OCI-LY7 (cell line): Measurements from ENCODE around the gene ZNF488.

Source experiments
- CTCF ChIP-seq: fragments of 200-600 bp; sonication (generic); conservative IDR thresholded peaks from 2 replicates; pipeline ENCODE4 v1.5.1; 2014; ENCODE audit warnings: mild to moderate bottlenecking, antibody characterized with exemption, low read length, moderate library complexity, mixed read lengths
- EZH2phosphoT487 ChIP-seq: fragments of 200-600 bp; sonication (generic); IDR thresholded peaks from 2 replicates; pipeline ENCODE4 v1.6.1; 2018; ENCODE audit warnings: low read depth, borderline replicate concordance, mild to moderate bottlenecking, mixed run types, antibody characterized with exemption, low read length, moderate library complexity, mixed read lengths

- no peak for TF ChIP-seq CTCF
- no peak for TF ChIP-seq EZH2phosphoT487
Observed at GRCh38 chr10:47404937-47405336, 20.8 kb upstream of the ZNF488 start.
